HCT116 (cell line): Measurements from ENCODE around the gene TSPEAR.

ENCODE experiments used
- CEBPB ChIP-seq: IDR thresholded peaks from 2 replicates; pipeline ENCODE4 v1.6.1; 2012; ENCODE audit warnings: low read depth
- CTCF ChIP-seq, 3 experiments: fragments of 200-600 bp in 1 of 3; sonication (generic) in 1 of 3; IDR thresholded peaks in 2 of 3; conservative IDR thresholded peaks in 1 of 3; 2 replicates each; pipeline ENCODE4 v1.5.1; 2012 to 2017; ENCODE audit warnings: low read depth in 2 of 3, low read length in 2 of 3, antibody characterized with exemption in 1 of 3, borderline replicate concordance in 1 of 3, control low read depth in 1 of 3, mild to moderate bottlenecking in 1 of 3, mixed read lengths in 1 of 3, mixed run types in 1 of 3, moderate library complexity in 1 of 3; ENCODE audit not compliant: insufficient read depth in 1 of 3
- EGR1 ChIP-seq: IDR thresholded peaks from 2 replicates; pipeline ENCODE4 v1.6.1; 2012; ENCODE audit warnings: low read depth
- EZH2 ChIP-seq: fragments of 200-600 bp; sonication (generic); IDR thresholded peaks from 2 replicates; pipeline ENCODE4 v1.6.1; 2017; ENCODE audit warnings: antibody characterized with exemption, mixed run types
- EZH2phosphoT487 ChIP-seq: fragments of 200-600 bp; IDR thresholded peaks from 2 replicates; pipeline ENCODE4 v1.6.1; 2018; ENCODE audit warnings: antibody characterized with exemption, borderline replicate concordance
- POLR2A ChIP-seq: IDR thresholded peaks from 2 replicates; pipeline ENCODE4 v1.7.0; 2011; ENCODE audit warnings: borderline replicate concordance; ENCODE audit not compliant: insufficient read depth, insufficient read length; ENCODE audit errors: extremely low read depth
- POLR2AphosphoS5 ChIP-seq: IDR thresholded peaks from 2 replicates; pipeline ENCODE4 v1.6.1; 2011; ENCODE audit warnings: mild to moderate bottlenecking, low read depth, low read length, moderate library complexity
- RAD21 ChIP-seq: IDR thresholded peaks from 2 replicates; pipeline ENCODE4 v1.6.1; 2012; ENCODE audit warnings: low read depth, mild to moderate bottlenecking
- REST ChIP-seq: IDR thresholded peaks from 2 replicates; pipeline ENCODE4 v1.6.1; 2012; ENCODE audit warnings: low read depth
- SIN3A ChIP-seq: IDR thresholded peaks from 2 replicates; pipeline ENCODE4 v1.6.1; 2012; ENCODE audit warnings: low read depth
- TCF7L2 ChIP-seq: IDR thresholded peaks from 2 replicates; pipeline ENCODE4 v1.7.0; 2011; ENCODE audit warnings: borderline replicate concordance, inconsistent platforms; ENCODE audit not compliant: insufficient read depth, insufficient read length; ENCODE audit errors: extremely low read depth
- YY1 ChIP-seq: IDR thresholded peaks from 2 replicates; pipeline ENCODE4 v1.6.1; 2011; ENCODE audit warnings: low read length, low read depth, moderate library complexity, mild to moderate bottlenecking; ENCODE audit not compliant: insufficient replicate concordance; ENCODE audit errors: extremely low read depth

- no peak for TF ChIP-seq RAD21
- no peak for TF ChIP-seq CEBPB
- no peak for TF ChIP-seq CTCF (IDR thresholded peaks at IDR 0.05 in 2 of 3, conservative IDR thresholded peaks at IDR 0.05 in 1 of 3; ENCODE audit: borderline replicate concordance in 1 of 3, insufficient read depth in 1 of 3, low read depth in 2 of 3, low read length in 2 of 3)
- no peak for TF ChIP-seq TCF7L2
- TF ChIP-seq POLR2A: no peak
- no peak for TF ChIP-seq EZH2phosphoT487
- no peak for TF ChIP-seq EZH2
- no peak for TF ChIP-seq EGR1
- TF ChIP-seq SIN3A: no peak
- no peak for TF ChIP-seq REST
- no peak for TF ChIP-seq POLR2AphosphoS5
- TF ChIP-seq YY1: no peak
Measured at GRCh38 chr21:44471996-44472395, 239.4 kb downstream of the TSPEAR start.
